Neural cell (in vitro differentiated cells): Measurements from ENCODE around the gene NFYB. TPM values are rescaled to one million over a fixed set of nuclear protein-coding genes. Genes with fewer than 3 reads are reported as not detected.

Experiments
- H2AFZ ChIP-seq: fragments of 200-600, 300-800 bp; sonication (generic), shearing (Covaris generic); 2 replicates; pipeline ENCODE4 v1.6.0; 2014; ENCODE audit warnings: low read depth, mild to moderate bottlenecking, antibody characterized with exemption, low read length, moderate library complexity
- H3F3A ChIP-seq: fragments of 200-600 bp; shearing (Covaris generic); 2 replicates; pipeline ENCODE4 v1.6.1; 2016; ENCODE audit warnings: mild to moderate bottlenecking, moderate library complexity, mixed read lengths, antibody characterized with exemption, low read length; ENCODE audit not compliant: insufficient read depth, poor library complexity, severe bottlenecking
- H3K27ac ChIP-seq: fragments of 200-600, 300-800 bp; sonication (generic), shearing (Covaris generic); 2 replicates; pipeline ENCODE4 v1.5.1; 2014; ENCODE audit warnings: mild to moderate bottlenecking, low read length, moderate library complexity
- H3K27me3 ChIP-seq: fragments of 300-800, 200-600 bp; sonication (generic), shearing (Covaris generic); 2 replicates; pipeline ENCODE4 v1.6.0; 2014; ENCODE audit warnings: mild to moderate bottlenecking, low read depth, low read length, moderate library complexity; ENCODE audit not compliant: insufficient read depth
- H3K36me3 ChIP-seq: fragments of 300-800, 200-600 bp; sonication (generic), shearing (Covaris generic); 2 replicates; pipeline ENCODE4 v1.5.1; 2014; ENCODE audit warnings: mild to moderate bottlenecking, antibody characterized with exemption, low read length, moderate library complexity; ENCODE audit not compliant: insufficient read depth
- H3K4me2 ChIP-seq: fragments of 300-800, 200-600 bp; sonication (generic), shearing (Covaris generic); 2 replicates; pipeline ENCODE4 v1.6.0; 2014; ENCODE audit warnings: mild to moderate bottlenecking, low read length
- H3K4me3 ChIP-seq: fragments of 300-800, 200-600 bp; sonication (generic), shearing (Covaris generic); 2 replicates; pipeline ENCODE4 v1.5.1; 2014; ENCODE audit warnings: mild to moderate bottlenecking, low read length, moderate library complexity
- H3K79me2 ChIP-seq: fragments of 200-600 bp; shearing (Covaris generic); replicated peaks from 2 replicates; pipeline ENCODE4 v1.6.0; 2014; ENCODE audit warnings: mild to moderate bottlenecking, low read length, moderate library complexity; ENCODE audit not compliant: insufficient read depth
- H3K9ac ChIP-seq: fragments of 300-800, 200-600 bp; sonication (generic), shearing (Covaris generic); 2 replicates; pipeline ENCODE4 v1.6.1; 2016; ENCODE audit warnings: mild to moderate bottlenecking, low read length, mixed read lengths
- H3K9me2 ChIP-seq: fragments of 200-600 bp; shearing (Covaris generic); 2 replicates; pipeline ENCODE4 v1.6.1; 2016; ENCODE audit warnings: mild to moderate bottlenecking, low read length, mixed read lengths; ENCODE audit not compliant: insufficient read depth
- H3K9me3 ChIP-seq: fragments of 200-600, 300-800 bp; sonication (generic), shearing (Covaris generic); 2 replicates; pipeline ENCODE4 v1.6.1; 2016; ENCODE audit warnings: mild to moderate bottlenecking, mixed run types, low read length, moderate library complexity, mixed read lengths
- H4K20me1 ChIP-seq: fragments of 200-600 bp; shearing (Covaris generic); 2 replicates; pipeline ENCODE4 v1.6.1; 2016; ENCODE audit warnings: mild to moderate bottlenecking, mixed run types; ENCODE audit not compliant: insufficient read depth
- CTCF ChIP-seq: fragments of 450-650 bp; IDR thresholded peaks from 2 replicates; pipeline ENCODE4 v1.5.1; 2014; ENCODE audit warnings: antibody characterized with exemption, mild to moderate bottlenecking, moderate library complexity; ENCODE audit not compliant: poor library complexity, severe bottlenecking
- EP300 ChIP-seq: fragments of 450-650 bp; conservative IDR thresholded peaks from 2 replicates; pipeline ENCODE4 v1.6.1; 2014; ENCODE audit warnings: antibody characterized with exemption, mild to moderate bottlenecking, moderate library complexity; ENCODE audit not compliant: poor library complexity, severe bottlenecking
- EZH2 ChIP-seq: fragments of 200-600, 300-800 bp; shearing (Covaris generic), sonication (generic); IDR thresholded peaks from 2 replicates; pipeline ENCODE4 v1.6.1; 2014; ENCODE audit warnings: antibody characterized with exemption, low read length, borderline replicate concordance, mild to moderate bottlenecking; ENCODE audit not compliant: insufficient read depth, poor library complexity, severe bottlenecking
- MXI1 ChIP-seq: fragments of 450-650 bp; conservative IDR thresholded peaks from 2 replicates; pipeline ENCODE4 v1.6.1; 2014; ENCODE audit warnings: antibody characterized with exemption, mild to moderate bottlenecking; ENCODE audit not compliant: poor library complexity, severe bottlenecking
- POLR2AphosphoS5 ChIP-seq: IDR thresholded peaks from 2 replicates; pipeline ENCODE4 v1.6.1; 2012
- RAD21 ChIP-seq: fragments of 450-650 bp; conservative IDR thresholded peaks from 2 replicates; pipeline ENCODE4 v1.6.1; 2014; ENCODE audit warnings: antibody characterized with exemption, mild to moderate bottlenecking, moderate library complexity
- SMC3 ChIP-seq: fragments of 450-650 bp; conservative IDR thresholded peaks from 2 replicates; pipeline ENCODE4 v1.6.1; 2014; ENCODE audit warnings: antibody characterized with exemption, mild to moderate bottlenecking, moderate library complexity; ENCODE audit not compliant: poor library complexity
- TAF1 ChIP-seq: IDR thresholded peaks from 2 replicates; pipeline ENCODE4 v1.6.1; 2012; ENCODE audit warnings: low read depth
- polyA plus RNA-seq: library from polyadenylated mRNA; depleted of rRNA; stranded (reverse); fragments of >200 nt; gene quantifications from 2 replicates; pipeline ENCODE4 v1.2.3, GENCODE V29; 2014
- TF ChIP-seq, protein P1 (sequence below): IDR thresholded peaks from 2 replicates; pipeline ENCODE4 v1.6.1; 2012; ENCODE audit warnings: borderline replicate concordance

NFYB gene
- polyA plus RNA-seq, 1 donor from 2014 or later = 60.8 TPM

DNA sequence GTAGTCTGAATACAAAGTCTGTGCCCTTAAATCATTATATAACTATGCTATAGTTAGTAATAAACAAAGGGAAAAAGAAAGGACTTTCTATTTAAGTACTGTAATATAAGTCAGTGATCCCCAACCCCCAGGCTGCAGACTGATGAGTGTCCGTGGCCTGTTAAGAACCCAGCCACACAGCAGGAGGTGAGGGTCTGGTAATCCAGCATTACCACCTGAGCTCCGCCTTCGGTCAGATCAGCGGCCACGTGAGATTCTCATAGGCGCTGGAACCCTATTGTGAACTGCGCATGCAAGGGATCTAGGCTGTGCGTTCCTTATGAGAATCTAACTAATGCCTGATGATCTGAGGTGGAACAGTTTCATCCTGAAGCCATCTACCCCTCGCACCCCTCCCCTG lies 15.7 kb downstream of the NFYB start:
- H3K9ac ChIP-seq = no peak overlapping the region
- H3K4me3 ChIP-seq = no peak overlapping the region
- no peaks in the 10 kb centered on the region for H3K27me3 ChIP-seq
- no peaks in the 10 kb centered on the region for H3K9me3 ChIP-seq
- H2AFZ ChIP-seq = no peak overlapping the region
- no peaks in the 10 kb centered on the region for H3K9me2 ChIP-seq
- no peaks in the 10 kb centered on the region for H4K20me1 ChIP-seq
- no peak for TF ChIP-seq CTCF
- no peak for TF ChIP-seq TAF1
- no peak for TF ChIP-seq SMC3
- TF ChIP-seq EP300 = no peak
- TF ChIP-seq EZH2 = no peak
- no peak for TF ChIP-seq MXI1
- no peak for TF ChIP-seq POLR2AphosphoS5
- TF ChIP-seq, protein P1, sequence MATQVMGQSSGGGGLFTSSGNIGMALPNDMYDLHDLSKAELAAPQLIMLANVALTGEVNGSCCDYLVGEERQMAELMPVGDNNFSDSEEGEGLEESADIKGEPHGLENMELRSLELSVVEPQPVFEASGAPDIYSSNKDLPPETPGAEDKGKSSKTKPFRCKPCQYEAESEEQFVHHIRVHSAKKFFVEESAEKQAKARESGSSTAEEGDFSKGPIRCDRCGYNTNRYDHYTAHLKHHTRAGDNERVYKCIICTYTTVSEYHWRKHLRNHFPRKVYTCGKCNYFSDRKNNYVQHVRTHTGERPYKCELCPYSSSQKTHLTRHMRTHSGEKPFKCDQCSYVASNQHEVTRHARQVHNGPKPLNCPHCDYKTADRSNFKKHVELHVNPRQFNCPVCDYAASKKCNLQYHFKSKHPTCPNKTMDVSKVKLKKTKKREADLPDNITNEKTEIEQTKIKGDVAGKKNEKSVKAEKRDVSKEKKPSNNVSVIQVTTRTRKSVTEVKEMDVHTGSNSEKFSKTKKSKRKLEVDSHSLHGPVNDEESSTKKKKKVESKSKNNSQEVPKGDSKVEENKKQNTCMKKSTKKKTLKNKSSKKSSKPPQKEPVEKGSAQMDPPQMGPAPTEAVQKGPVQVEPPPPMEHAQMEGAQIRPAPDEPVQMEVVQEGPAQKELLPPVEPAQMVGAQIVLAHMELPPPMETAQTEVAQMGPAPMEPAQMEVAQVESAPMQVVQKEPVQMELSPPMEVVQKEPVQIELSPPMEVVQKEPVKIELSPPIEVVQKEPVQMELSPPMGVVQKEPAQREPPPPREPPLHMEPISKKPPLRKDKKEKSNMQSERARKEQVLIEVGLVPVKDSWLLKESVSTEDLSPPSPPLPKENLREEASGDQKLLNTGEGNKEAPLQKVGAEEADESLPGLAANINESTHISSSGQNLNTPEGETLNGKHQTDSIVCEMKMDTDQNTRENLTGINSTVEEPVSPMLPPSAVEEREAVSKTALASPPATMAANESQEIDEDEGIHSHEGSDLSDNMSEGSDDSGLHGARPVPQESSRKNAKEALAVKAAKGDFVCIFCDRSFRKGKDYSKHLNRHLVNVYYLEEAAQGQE = no peak
- no peak for TF ChIP-seq RAD21
- no peak overlapping the region for H3K27ac ChIP-seq
- no peaks in the 10 kb centered on the region for H3K79me2 ChIP-seq
- H3K4me2 ChIP-seq = no peak overlapping the region
- no peaks in the 10 kb centered on the region for H3F3A ChIP-seq
- peaks cover 7% of the 10 kb centered on the region for H3K36me3 ChIP-seq

DNA sequence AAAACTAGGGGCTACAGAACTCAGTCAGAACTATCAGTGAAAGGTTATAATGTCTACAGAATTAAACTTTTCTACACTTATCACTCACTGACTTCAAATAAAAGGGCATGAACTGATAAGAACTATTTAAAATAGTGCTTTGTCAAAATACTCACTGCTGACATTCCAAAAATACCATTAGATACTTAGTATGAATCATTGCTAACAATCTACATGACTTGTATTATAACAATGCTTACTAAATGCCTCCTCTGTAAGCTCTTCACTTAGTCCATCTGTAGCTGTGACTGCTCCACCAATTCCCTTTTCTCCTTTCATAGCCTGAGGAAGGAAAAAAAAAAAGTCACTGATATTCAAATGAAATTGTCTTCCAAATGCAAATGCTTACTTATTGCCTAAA lies 17.0 kb downstream of the NFYB start:
- no peak overlapping the region for H2AFZ ChIP-seq
- TF ChIP-seq EP300 (no peak), EZH2 (no peak), RAD21 (no peak), CTCF (no peak), MXI1 (no peak), SMC3 (no peak), POLR2AphosphoS5 (no peak), TAF1 (no peak)
- TF ChIP-seq, protein P1 = no peak
- H3K27ac ChIP-seq = no peak overlapping the region
- no peaks in the 10 kb centered on the region for H3K27me3 ChIP-seq
- no peaks in the 10 kb centered on the region for H3K9me3 ChIP-seq
- no peaks in the 10 kb centered on the region for H3F3A ChIP-seq
- H3K4me3 ChIP-seq = no peak overlapping the region
- no peaks in the 10 kb centered on the region for H3K79me2 ChIP-seq
- H3K4me2 ChIP-seq = no peak overlapping the region
- no peaks in the 10 kb centered on the region for H3K9me2 ChIP-seq
- no peak overlapping the region for H3K9ac ChIP-seq
- H4K20me1 ChIP-seq = no peaks in the 10 kb centered on the region
- H3K36me3 ChIP-seq = peaks cover 7% of the 10 kb centered on the region
